ENCODE data around the gene POC5.

- no peak for TF ChIP-seq ZNF565 (CRISPR knock-in tag; conservative IDR thresholded peaks at IDR 0.05; ENCODE audit: low read depth)
- TF ChIP-seq POU6F1 (CRISPR knock-in tag; IDR thresholded peaks at IDR 0.05; ENCODE audit: borderline replicate concordance, low read depth): no peak
- TF ChIP-seq PATZ1 (CRISPR knock-in tag; IDR thresholded peaks at IDR 0.05; ENCODE audit: borderline replicate concordance): no peak
Observed at GRCh38 chr5:75670577-75670976, 46.7 kb downstream of the POC5 start.

Measured in SK-N-SH treated with all-trans-retinoic acid at 6 μM for 48 hours (cell line).